WTC11 (cell line): Measurements from ENCODE around the gene TMX4.

Source experiments
- CTCF ChIP-seq: fragments of 200-600 bp; IDR thresholded peaks from 2 replicates; pipeline ENCODE4 v1.8.0; 2022; ENCODE audit warnings: antibody characterized with exemption
- MAX ChIP-seq: sonication (generic); formaldehyde crosslinking; IDR thresholded peaks from 2 replicates; pipeline ENCODE4 v1.8.0; 2022; ENCODE audit warnings: mild to moderate bottlenecking, missing genetic modification reagents
- NFE2L1 ChIP-seq: sonication (generic); formaldehyde crosslinking; IDR thresholded peaks from 2 replicates; pipeline ENCODE4 v1.8.1; 2023; ENCODE audit warnings: missing genetic modification reagents
- SP1 ChIP-seq: sonication (generic); formaldehyde crosslinking; conservative IDR thresholded peaks from 2 replicates; pipeline ENCODE4 v1.8.1; 2022; ENCODE audit warnings: missing genetic modification reagents
- ZNF121 ChIP-seq: sonication (generic); formaldehyde crosslinking; IDR thresholded peaks from 2 replicates; pipeline ENCODE4 v1.8.0; 2023; ENCODE audit warnings: missing genetic modification reagents
- ZNF281 ChIP-seq: sonication (generic); formaldehyde crosslinking; IDR thresholded peaks from 2 replicates; pipeline ENCODE4 v1.8.0; 2023; ENCODE audit warnings: mild to moderate bottlenecking, missing genetic modification reagents

- peak; percentile 54 for TF ChIP-seq CTCF
- TF ChIP-seq ZNF281 (CRISPR knock-in tag) = no peak
- no peak for TF ChIP-seq NFE2L1 (CRISPR knock-in tag)
- TF ChIP-seq ZNF121 (CRISPR knock-in tag) = no peak
- no peak for TF ChIP-seq MAX (CRISPR knock-in tag)
- TF ChIP-seq SP1 = no peak
Measured at GRCh38 chr20:8043687-8044282, 24.2 kb upstream of the TMX4 start.
